Loucy (cell line): ENCODE results near the gene ERRFI1.
A peak's percentile ranks its signal among the peaks of the same experiment; 100 is the strongest.

Experiments
- H2AFZ ChIP-seq: fragments of 200-600 bp; sonication (generic); 2 replicates; pipeline ENCODE4 v1.6.0; 2016; ENCODE audit warnings: antibody characterized with exemption, mild to moderate bottlenecking, low read length, moderate library complexity
- H3F3A ChIP-seq: fragments of 200-600 bp; 2 replicates; pipeline ENCODE4 v1.6.0; 2016; ENCODE audit warnings: antibody characterized with exemption, low read depth, mild to moderate bottlenecking
- H3K27me3 ChIP-seq: fragments of 200-600 bp; sonication (generic); 2 replicates; pipeline ENCODE4 v1.6.1; 2014; ENCODE audit warnings: low read length, mild to moderate bottlenecking; ENCODE audit not compliant: insufficient read depth, poor library complexity, severe bottlenecking
- H3K36me3 ChIP-seq: fragments of 200-600 bp; sonication (generic); 2 replicates; pipeline ENCODE4 v1.6.1; 2016; ENCODE audit warnings: low read length; ENCODE audit not compliant: insufficient read depth
- H3K4me1 ChIP-seq: fragments of 200-600 bp; sonication (generic); 2 replicates; pipeline ENCODE4 v1.5.1; 2014; ENCODE audit warnings: low read length, mild to moderate bottlenecking; ENCODE audit not compliant: insufficient read depth, poor library complexity, severe bottlenecking
- H3K4me2 ChIP-seq: fragments of 200-600 bp; sonication (generic); 2 replicates; pipeline ENCODE4 v1.6.0; 2014; ENCODE audit warnings: antibody characterized with exemption, low read length, low read depth, mild to moderate bottlenecking; ENCODE audit not compliant: poor library complexity, severe bottlenecking
- H3K4me3 ChIP-seq: fragments of 200-600 bp; sonication (generic); 2 replicates; pipeline ENCODE4 v1.5.1; 2014; ENCODE audit warnings: low read length, mild to moderate bottlenecking, mixed read lengths; ENCODE audit not compliant: poor library complexity, severe bottlenecking
- H3K79me2 ChIP-seq: fragments of 200-600 bp; sonication (generic); 2 replicates; pipeline ENCODE4 v1.6.1; 2014; ENCODE audit warnings: low read length; ENCODE audit not compliant: insufficient read depth
- H3K9ac ChIP-seq: fragments of 200-600 bp; sonication (generic); 2 replicates; pipeline ENCODE4 v1.6.0; 2014; ENCODE audit warnings: mild to moderate bottlenecking, low read depth, low read length, moderate library complexity; ENCODE audit not compliant: poor library complexity, severe bottlenecking
- H3K9me2 ChIP-seq: fragments of 200-600 bp; sonication (generic); replicated peaks from 2 replicates; pipeline ENCODE4 v1.6.1; 2016; ENCODE audit warnings: low read depth, low read length, mixed read lengths
- H3K9me3 ChIP-seq: fragments of 200-600 bp; sonication (generic); 2 replicates; pipeline ENCODE4 v1.6.1; 2014; ENCODE audit warnings: mild to moderate bottlenecking, antibody characterized with exemption, low read length, low read depth; ENCODE audit not compliant: insufficient read depth
- H4K20me1 ChIP-seq: fragments of 200-600 bp; sonication (generic); 2 replicates; pipeline ENCODE4 v1.6.0; 2014; ENCODE audit warnings: antibody characterized with exemption, low read length, mild to moderate bottlenecking; ENCODE audit not compliant: insufficient read depth, poor library complexity, severe bottlenecking
- EZH2phosphoT487 ChIP-seq: fragments of 200-600 bp; IDR thresholded peaks from 2 replicates; pipeline ENCODE4 v1.6.1; 2018; ENCODE audit warnings: antibody characterized with exemption, mild to moderate bottlenecking, moderate library complexity, borderline replicate concordance
- TF ChIP-seq, protein P1 (sequence below): fragments of 200-600 bp; sonication (generic); conservative IDR thresholded peaks from 2 replicates; pipeline ENCODE4 v1.5.1; 2014; ENCODE audit warnings: mild to moderate bottlenecking, antibody characterized with exemption, low read length

The ERRFI1 gene

DNA sequence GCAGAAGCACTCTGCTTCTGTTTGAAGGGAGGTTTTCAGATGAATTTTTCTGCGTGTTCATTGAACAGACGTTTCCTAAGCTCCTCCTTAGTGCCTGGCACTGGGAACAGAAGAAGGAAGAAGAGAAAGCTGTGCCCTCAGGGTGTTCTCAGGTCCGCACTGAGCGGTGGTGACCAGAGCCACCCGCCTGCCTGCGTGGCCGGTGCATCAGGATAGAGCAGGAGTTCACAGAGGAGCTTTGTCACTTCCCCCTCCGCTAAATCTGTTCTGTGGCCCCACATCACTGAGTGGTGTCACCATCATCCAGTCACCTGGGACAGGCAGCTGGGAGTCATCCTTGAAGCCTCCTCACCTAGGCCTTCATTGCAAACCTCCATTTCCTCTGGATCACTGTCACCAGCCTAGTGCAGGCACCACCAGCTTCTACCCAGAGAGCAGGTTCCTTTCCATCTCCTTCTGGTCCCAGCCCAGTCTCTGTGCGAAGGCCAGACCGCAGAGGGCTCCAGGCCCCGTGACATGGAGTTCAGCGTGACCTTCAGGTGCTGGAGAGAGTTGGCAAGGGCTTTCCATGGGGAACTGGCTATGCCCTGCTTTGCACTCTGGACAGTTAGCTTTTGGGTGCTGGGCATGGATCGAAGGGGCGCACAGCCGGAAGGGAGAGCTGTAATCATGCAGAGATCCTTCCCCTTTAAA is 42.9 kb downstream of the ERRFI1 start:
- Histone ChIP-seq H2AFZ (no peak overlapping the region), H3K9me3 (no peaks in the 10 kb centered on the region), H3K36me3 (peaks cover 84% of the 10 kb centered on the region; the same call in 1 of the 2 replicates), H3K4me1 (no peaks in the 10 kb centered on the region), H3K9ac (no peak overlapping the region), H3K79me2 (no peaks in the 10 kb centered on the region), H3K4me3 (no peak overlapping the region), H3F3A (no peaks in the 10 kb centered on the region), H3K27me3 (no peaks in the 10 kb centered on the region), H3K9me2 (no peaks in the 10 kb centered on the region), H4K20me1 (peaks cover 4% of the 10 kb centered on the region), H3K4me2 (no peak overlapping the region)
- no peak for TF ChIP-seq EZH2phosphoT487
- TF ChIP-seq, protein P1, sequence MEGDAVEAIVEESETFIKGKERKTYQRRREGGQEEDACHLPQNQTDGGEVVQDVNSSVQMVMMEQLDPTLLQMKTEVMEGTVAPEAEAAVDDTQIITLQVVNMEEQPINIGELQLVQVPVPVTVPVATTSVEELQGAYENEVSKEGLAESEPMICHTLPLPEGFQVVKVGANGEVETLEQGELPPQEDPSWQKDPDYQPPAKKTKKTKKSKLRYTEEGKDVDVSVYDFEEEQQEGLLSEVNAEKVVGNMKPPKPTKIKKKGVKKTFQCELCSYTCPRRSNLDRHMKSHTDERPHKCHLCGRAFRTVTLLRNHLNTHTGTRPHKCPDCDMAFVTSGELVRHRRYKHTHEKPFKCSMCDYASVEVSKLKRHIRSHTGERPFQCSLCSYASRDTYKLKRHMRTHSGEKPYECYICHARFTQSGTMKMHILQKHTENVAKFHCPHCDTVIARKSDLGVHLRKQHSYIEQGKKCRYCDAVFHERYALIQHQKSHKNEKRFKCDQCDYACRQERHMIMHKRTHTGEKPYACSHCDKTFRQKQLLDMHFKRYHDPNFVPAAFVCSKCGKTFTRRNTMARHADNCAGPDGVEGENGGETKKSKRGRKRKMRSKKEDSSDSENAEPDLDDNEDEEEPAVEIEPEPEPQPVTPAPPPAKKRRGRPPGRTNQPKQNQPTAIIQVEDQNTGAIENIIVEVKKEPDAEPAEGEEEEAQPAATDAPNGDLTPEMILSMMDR, result no peak

DNA sequence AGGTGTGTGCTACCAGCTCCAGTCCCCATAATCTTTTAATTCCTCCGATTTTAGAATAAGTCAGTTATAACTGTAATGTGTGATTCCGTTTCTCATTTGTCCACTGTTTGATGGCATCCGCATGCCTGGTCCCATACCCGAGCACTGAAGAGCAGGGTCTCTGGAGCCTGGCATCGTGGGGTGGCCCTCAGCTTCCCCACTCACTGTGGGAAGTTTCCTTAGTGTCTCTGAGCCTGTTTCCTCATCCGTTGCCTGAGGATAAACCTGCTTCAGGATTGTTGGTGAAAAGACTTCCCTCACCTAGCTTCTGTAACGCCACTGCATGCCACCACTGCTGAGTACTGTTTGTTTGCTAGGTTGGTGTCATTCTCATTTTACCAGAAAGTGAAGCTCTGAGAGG is 45.1 kb downstream of the ERRFI1 start:
- peaks cover 6% of the 10 kb centered on the region for H4K20me1 ChIP-seq
- no peaks in the 10 kb centered on the region for H3K79me2 ChIP-seq
- H3K4me2 ChIP-seq, result no peak overlapping the region
- no peak overlapping the region for H2AFZ ChIP-seq
- H3F3A ChIP-seq, result no peaks in the 10 kb centered on the region
- no peaks in the 10 kb centered on the region for H3K27me3 ChIP-seq
- no peaks in the 10 kb centered on the region for H3K9me2 ChIP-seq
- no peaks in the 10 kb centered on the region for H3K9me3 ChIP-seq
- no peaks in the 10 kb centered on the region for H3K4me1 ChIP-seq
- no peak overlapping the region for H3K4me3 ChIP-seq
- H3K36me3 ChIP-seq, result peaks cover 82% of the 10 kb centered on the region; the same call in 1 of the 2 replicates
- TF ChIP-seq, protein P1, result no peak
- TF ChIP-seq EZH2phosphoT487, result no peak
- H3K9ac ChIP-seq, result no peak overlapping the region

DNA sequence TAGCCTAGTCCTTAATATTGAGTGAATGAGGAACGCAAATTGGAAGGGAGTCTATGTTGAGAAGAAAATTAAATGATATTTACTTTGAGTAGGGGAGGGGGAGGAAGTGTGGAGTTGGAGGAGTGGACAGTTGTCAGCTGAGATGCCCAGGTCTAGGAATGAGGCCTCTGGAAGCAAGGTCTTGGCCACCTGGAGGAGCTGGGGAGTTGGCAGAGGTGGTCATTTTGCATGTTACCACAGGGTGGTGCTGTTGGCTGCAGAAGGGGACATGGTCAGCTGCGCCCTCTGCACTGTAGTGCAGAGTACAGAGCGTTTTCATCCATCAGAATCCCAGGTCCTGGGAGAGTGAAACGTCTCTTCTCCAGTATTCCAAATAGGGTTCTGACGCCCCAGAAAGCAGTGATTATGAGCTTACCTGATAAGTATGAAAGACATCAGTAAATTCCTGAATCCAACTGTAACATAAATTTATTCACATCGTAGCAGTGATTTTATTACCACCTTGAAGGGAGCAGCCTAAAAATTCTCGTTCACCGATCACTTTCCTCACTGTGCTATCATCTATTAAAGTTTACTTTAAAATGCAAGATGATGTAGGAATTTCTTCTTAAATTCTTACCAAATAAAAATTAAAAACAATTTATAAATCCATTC is 50.8 kb downstream of the ERRFI1 start:
- no peak overlapping the region for H3K4me2 ChIP-seq
- no peak overlapping the region for H3K4me3 ChIP-seq
- H3K4me1 ChIP-seq, result no peaks in the 10 kb centered on the region
- no peaks in the 10 kb centered on the region for H3K27me3 ChIP-seq
- H3K9me2 ChIP-seq, result no peaks in the 10 kb centered on the region
- no peaks in the 10 kb centered on the region for H3K9me3 ChIP-seq
- no peaks in the 10 kb centered on the region for H3K79me2 ChIP-seq
- H3K9ac ChIP-seq, result no peak overlapping the region
- TF ChIP-seq, protein P1, result peak; percentile 99
- TF ChIP-seq EZH2phosphoT487, result no peak
- no peak overlapping the region for H2AFZ ChIP-seq
- H4K20me1 ChIP-seq, result peaks cover 9% of the 10 kb centered on the region
- no peaks in the 10 kb centered on the region for H3F3A ChIP-seq
- H3K36me3 ChIP-seq, result peaks cover 63% of the 10 kb centered on the region; the same call in 1 of the 2 replicates
